K562 (cell line): ENCODE data around the gene RARA. TPM values are rescaled to one million over a fixed set of nuclear protein-coding genes. Genes with fewer than 3 reads are reported as not detected.
A peak's percentile ranks its signal among the peaks of the same experiment; 100 is the strongest.

Source experiments
- AFF4 ChIP-seq: sonication (generic); formaldehyde crosslinking; IDR thresholded peaks from 2 replicates; pipeline ENCODE4 v1.8.0; 2023; ENCODE audit warnings: mild to moderate bottlenecking, missing genetic modification reagents
- CC2D1A ChIP-seq: fragments of 450-650 bp; IDR thresholded peaks from 2 replicates; pipeline ENCODE4 v1.6.1; 2017; ENCODE audit warnings: mild to moderate bottlenecking
- DEAF1 ChIP-seq: fragments of 450-650 bp; formaldehyde crosslinking; IDR thresholded peaks from 2 replicates; pipeline ENCODE4 v1.4.0; 2020; ENCODE audit warnings: mild to moderate bottlenecking, moderate library complexity
- E2F8 ChIP-seq: fragments of 450-650 bp; IDR thresholded peaks from 2 replicates; pipeline ENCODE4 v1.7.1; 2018; ENCODE audit warnings: mild to moderate bottlenecking, low read depth; ENCODE audit not compliant: partially characterized antibody
- HMG20B ChIP-seq: fragments of 250-450 bp; sonication (Bioruptor Pico); IDR thresholded peaks from 2 replicates; pipeline ENCODE4 v1.5.0; 2021; ENCODE audit warnings: mild to moderate bottlenecking
- HSF4 ChIP-seq: fragments of 250-450 bp; sonication (Bioruptor Pico); IDR thresholded peaks from 2 replicates; pipeline ENCODE4 v2.1.2; 2022; ENCODE audit warnings: mild to moderate bottlenecking, moderate library complexity, borderline replicate concordance
- KLF13 ChIP-seq: fragments of 450-650 bp; IDR thresholded peaks from 2 replicates; pipeline ENCODE4 v1.6.1; 2016; ENCODE audit warnings: missing genetic modification characterization, low read depth, mild to moderate bottlenecking, missing compliant biosample characterization, moderate library complexity, borderline replicate concordance
- NONO ChIP-seq, 2 experiments: fragments of 200-400 bp in 1 of 2; fragments of 450-650 bp in 1 of 2; formaldehyde crosslinking in 1 of 2; IDR thresholded peaks; 2 replicates each; pipeline ENCODE4 v1.6.1; 2017; ENCODE audit warnings: low read depth in 2 of 2, mild to moderate bottlenecking in 2 of 2, moderate library complexity in 2 of 2, low read length in 1 of 2
- RAD51 ChIP-seq: fragments of 450-650 bp; IDR thresholded peaks from 2 replicates; pipeline ENCODE4 v1.7.1; 2016; ENCODE audit warnings: low read depth, mild to moderate bottlenecking, borderline replicate concordance
- SMARCE1 ChIP-seq: fragments of 450-650 bp; IDR thresholded peaks from 2 replicates; pipeline ENCODE4 v1.7.1; 2016; ENCODE audit warnings: mild to moderate bottlenecking
- TCFL5 ChIP-seq: fragments of 250-450 bp; sonication (Bioruptor Pico); conservative IDR thresholded peaks from 2 replicates; pipeline ENCODE4 v1.6.1; 2021; ENCODE audit warnings: mild to moderate bottlenecking, moderate library complexity, matching md5 sums
- ZFPM2 ChIP-seq: fragments of 250-450 bp; sonication (Bioruptor Pico); IDR thresholded peaks from 2 replicates; pipeline ENCODE4 v1.5.1; 2022; ENCODE audit warnings: mild to moderate bottlenecking
- ZNF740 ChIP-seq, 3 experiments: fragments of 200-800 bp in 1 of 3; sonication (Bioruptor generic) in 1 of 3; sonication (generic) in 1 of 3; formaldehyde crosslinking in 1 of 3; IDR thresholded peaks; 2 replicates each; pipeline versions ENCODE4 v1.6.1 to v1.8.0; 2016 to 2022; ENCODE audit warnings: mild to moderate bottlenecking in 2 of 3, missing compliant biosample characterization in 2 of 3, missing genetic modification characterization in 2 of 3, missing genetic modification reagents in 1 of 3
- polyA plus RNA-seq, 8 experiments: library from polyadenylated mRNA; depleted of rRNA in 4 of 8; stranded (reverse) in 5 of 8; unstranded in 3 of 8; fragments of >200 nt; fragmentation: Nextera tagmentation in 2 of 8; fragmentation: Illumina TruSeq in 1 of 8; extraction: Ambion mirVana in 2 of 8; extraction: Trizol in 1 of 8; gene quantifications; 2 replicates each; pipeline versions ENCODE4 v1.2.1 to v1.2.3, GENCODE V29; 2011 to 2014; ENCODE audit warnings: inconsistent platforms in 1 of 8, missing spikeins in 1 of 8
- total RNA-seq, 7 experiments: library from RNA; depleted of rRNA in 6 of 7; stranded (reverse); fragments of >200 nt in 6 of 7; fragmentation: Illumina TruSeq in 2 of 7; extraction: Trizol in 2 of 7; gene quantifications; 2 replicates each; pipeline versions ENCODE4 v1.2.1 to v1.2.3, GENCODE V29; 2011 to 2021; ENCODE audit warnings: low replicate concordance in 1 of 7
- TF ChIP-seq, protein P1 (sequence below): fragments of 450-650 bp; IDR thresholded peaks from 2 replicates; pipeline ENCODE4 v1.6.1; 2016; ENCODE audit warnings: antibody characterized with exemption

Gene RARA
- total and polyA plus RNA-seq, 9 of the 15 experiments (the other 6 are each of a cell fraction or from before 2014, with no cell fraction given) = 0.10 to 28.0 (median 7.9) TPM

DNA sequence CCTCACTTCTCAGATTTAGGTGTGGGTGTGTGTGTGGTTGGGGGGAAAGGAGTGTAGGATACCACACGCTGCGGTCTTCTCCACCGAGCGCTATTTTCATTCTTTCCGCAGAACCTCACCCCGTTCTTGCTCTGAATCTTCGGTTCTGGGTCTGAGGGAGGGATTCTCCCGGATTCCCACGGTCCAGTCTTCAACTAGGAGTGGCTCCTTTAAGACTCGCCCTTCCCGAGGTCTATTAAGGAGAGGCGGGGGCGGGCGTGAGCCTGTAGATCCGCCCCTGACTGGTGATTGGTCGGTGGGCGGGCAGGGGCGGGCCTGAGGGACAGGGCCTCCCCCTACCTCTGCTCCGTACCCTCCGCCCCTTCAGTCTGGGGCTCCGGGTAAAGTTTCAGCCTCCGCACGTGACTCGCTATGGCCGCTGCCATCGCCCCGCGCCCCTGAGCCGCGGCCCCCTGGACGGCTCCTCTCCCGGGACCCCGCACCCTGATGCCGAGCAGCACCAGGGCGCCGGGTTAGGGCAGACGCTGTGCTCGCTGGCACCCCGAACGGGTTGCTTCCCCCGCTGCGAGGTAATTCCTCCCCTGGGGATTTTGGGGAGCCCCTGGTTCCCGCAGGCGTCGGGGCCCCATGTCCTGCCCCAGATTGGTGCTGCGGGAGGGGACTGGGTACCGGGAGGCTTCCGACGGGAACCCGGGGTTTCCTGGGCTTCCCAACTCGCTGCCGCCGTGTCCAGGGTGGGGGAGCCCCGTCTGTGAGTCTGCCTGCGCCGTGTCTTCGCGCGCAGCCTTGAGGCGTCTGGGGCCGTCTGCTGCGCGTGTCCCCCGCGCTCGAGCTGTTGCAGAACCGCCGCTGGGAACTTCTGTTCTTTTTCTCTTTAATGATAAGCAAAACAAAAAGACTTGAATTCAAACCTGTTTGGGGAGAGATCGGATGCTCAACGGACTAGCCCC lies 9.2 kb downstream of the RARA start (continued):
- TF ChIP-seq RAD51 (peak; percentile 84), DEAF1 (no peak), ZFPM2 (CRISPR knock-in tag) (peak; percentile 60; the same call in 1 of the 2 replicates), NONO (IDR thresholded peaks at IDR 0.05; ENCODE audit: low read depth in 2 of 2, low read length in 1 of 2) (no peak), KLF13 (tag) (no peak), ZNF740 (CRISPR knock-in tag; IDR thresholded peaks at IDR 0.05) (0 out of 2 replicates have a peak, but pooled peaks have one; percentile 11), ZNF740 (tag; IDR thresholded peaks at IDR 0.05) (no peak; a peak in 1 of 4 replicates), E2F8 (no peak), AFF4 (CRISPR knock-in tag) (no peak), TCFL5 (CRISPR knock-in tag) (no peak), HMG20B (CRISPR knock-in tag) (no peak), HSF4 (no peak), SMARCE1 (no peak), CC2D1A (no peak)
- TF ChIP-seq, protein P1, sequence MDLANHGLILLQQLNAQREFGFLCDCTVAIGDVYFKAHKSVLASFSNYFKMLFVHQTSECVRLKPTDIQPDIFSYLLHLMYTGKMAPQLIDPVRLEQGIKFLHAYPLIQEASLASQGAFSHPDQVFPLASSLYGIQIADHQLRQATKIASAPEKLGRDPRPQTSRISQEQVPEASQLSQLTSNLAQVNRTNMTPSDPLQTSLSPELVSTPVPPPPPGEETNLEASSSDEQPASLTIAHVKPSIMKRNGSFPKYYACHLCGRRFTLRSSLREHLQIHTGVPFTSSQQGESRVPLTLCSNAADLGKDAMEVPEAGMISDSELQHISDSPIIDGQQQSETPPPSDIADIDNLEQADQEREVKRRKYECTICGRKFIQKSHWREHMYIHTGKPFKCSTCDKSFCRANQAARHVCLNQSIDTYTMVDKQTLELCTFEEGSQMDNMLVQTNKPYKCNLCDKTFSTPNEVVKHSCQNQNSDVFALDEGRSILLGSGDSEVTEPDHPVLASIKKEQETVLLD = 0 out of 2 replicates have a peak, but pooled peaks have one; percentile 19
